GM19328 (cell line): ENCODE results near the gene MYLK2.

Experiments
- ATAC-seq: cut with Tn5 transposase; IDR thresholded peaks from one replicate; pipeline ENCODE4 v1.9.1; 2021; ENCODE audit warnings: mild to moderate bottlenecking, moderate library complexity; ENCODE audit not compliant: unreplicated experiment

MYLK2 gene

GRCh38 chr20:31869942-31870725, 51.0 kb downstream of the MYLK2 start, which contains the start of the genes DUSP15 and TTLL9:
Gene DUSP15 (minus strand): TSS chr20:31870527. CDS start chr20:31870337, 190 bp downstream.
Gene TTLL9 (plus strand): TSS chr20:31870634. CDS start chr20:31871127, 493 bp downstream.
- no peak for ATAC-seq

- no peak for ATAC-seq
These were observed 51.8 kb downstream of the MYLK2 start for GRCh38 chr20:31870726-31871617.

DNA sequence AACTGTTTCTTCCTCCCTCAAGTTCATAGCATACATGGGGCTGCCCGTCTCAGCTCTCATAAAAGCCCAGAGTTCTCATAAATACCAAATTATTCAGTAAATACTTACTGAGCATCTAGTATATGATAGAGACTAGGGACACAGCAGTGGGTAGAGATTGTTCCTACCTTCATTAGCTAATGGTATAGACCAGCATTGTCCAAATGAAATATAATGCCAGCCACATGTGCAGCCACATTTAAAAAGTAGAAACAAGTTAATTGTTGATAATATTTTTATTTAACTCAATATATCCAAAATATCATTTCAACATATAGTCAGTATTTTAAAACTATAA, 52.4 kb downstream of the MYLK2 start:
- ATAC-seq = no peak

- no peak for ATAC-seq
These were observed 53.2 kb downstream of the MYLK2 start for GRCh38 chr20:31872406-31872805.

DNA sequence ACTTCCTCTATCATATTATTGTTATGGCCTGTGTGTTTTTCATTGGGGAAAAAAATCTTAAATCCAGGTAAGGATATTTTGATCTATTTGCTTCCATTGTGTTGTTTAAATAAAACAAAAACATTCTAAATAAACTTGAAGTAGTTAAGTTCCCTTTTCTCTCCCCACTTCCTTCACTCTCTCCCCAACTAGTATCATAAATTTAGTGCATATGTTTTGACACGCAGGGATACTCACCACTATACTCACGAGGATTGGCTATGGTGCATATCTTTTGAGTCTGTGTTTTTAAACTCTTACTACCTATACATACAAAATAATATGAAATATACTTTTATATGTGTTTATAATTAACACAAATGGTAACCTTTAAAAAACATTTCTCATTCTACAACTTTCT, 56.5 kb downstream of the MYLK2 start:
- ATAC-seq = no peak

GRCh38 chr20:31877684-31878083, 58.5 kb downstream of the MYLK2 start:
- no peak for ATAC-seq

DNA sequence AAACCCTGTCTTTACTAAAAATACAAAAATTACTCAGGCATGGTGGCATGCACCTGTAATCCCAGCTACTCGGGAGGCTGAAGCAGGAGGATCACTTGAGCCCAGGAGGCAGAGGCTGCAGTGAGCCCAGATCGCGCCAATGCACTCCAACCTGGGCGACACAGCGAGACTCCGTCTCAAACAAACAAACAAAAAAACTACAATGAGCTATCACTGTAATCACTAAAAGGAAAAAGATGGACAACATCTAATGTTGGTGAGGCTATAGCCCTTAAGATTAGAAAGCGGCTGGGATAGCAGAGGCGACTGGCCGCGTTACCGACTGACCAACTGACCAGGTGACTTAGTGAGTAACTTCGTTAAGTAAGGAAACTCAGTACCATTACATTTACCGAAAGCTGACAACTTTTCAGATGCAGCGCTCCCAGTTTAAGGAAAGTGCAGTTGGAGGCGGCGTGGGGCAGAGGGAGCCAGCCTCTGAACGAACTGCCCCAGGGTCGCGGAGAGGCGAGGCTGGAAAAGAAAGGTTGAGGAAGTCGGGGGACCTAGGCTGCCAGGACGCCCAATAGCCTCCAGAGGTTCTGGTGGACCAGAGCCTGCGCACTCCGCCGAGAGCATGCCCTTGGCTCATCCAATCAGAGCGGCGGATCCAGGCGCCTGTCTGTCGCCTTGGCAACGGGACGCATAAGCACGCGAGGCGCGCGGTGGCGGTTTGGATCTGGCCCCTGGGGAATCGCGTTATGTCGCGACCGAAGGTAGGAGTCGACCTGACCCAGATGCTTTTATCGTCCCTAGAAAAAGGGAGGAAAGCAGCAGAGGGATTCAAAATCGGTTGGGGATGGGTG, 60.2 kb downstream of the MYLK2 start:
- peak; percentile 86 for ATAC-seq

- ATAC-seq = no peak
These were observed 62.8 kb downstream of the MYLK2 start for GRCh38 chr20:31881945-31882344.

- no peak for ATAC-seq
These were observed 64.7 kb downstream of the MYLK2 start for GRCh38 chr20:31883829-31884228.
